Skeletal muscle cell (primary cell): ENCODE results near the gene AKR1B1.
"Not testable (repeated sequence)": the region's sequence is repeated elsewhere in the genome, so short reads cannot be mapped to it uniquely, and the experiment has no call there.

Source experiments
- DNase-seq: peaks from one replicate; pipeline ENCODE4 v3.0.0-alpha.2; 2010; ENCODE audit warnings: low read depth
- H3K4me3 ChIP-seq: 2 replicates; pipeline ENCODE4 v1.5.1; 2011; ENCODE audit warnings: low read depth, mild to moderate bottlenecking, control low read depth, low read length, moderate library complexity

Gene AKR1B1

GRCh38 chr7:134458806-134459698 lies at the start of gene AKR1B1:
Gene AKR1B1 (minus strand): TSS chr7:134459100. CDS start chr7:134459062, 38 bp downstream.
- H3K4me3 ChIP-seq: peak within 1 kb of the TSS; percentile 85
- DNase-seq: peak; percentile 62

- no peak for DNase-seq
- H3K4me3 ChIP-seq: no peak overlapping the region
Measured at GRCh38 chr7:134505856-134506255, 47.0 kb upstream of the AKR1B1 start.

DNA sequence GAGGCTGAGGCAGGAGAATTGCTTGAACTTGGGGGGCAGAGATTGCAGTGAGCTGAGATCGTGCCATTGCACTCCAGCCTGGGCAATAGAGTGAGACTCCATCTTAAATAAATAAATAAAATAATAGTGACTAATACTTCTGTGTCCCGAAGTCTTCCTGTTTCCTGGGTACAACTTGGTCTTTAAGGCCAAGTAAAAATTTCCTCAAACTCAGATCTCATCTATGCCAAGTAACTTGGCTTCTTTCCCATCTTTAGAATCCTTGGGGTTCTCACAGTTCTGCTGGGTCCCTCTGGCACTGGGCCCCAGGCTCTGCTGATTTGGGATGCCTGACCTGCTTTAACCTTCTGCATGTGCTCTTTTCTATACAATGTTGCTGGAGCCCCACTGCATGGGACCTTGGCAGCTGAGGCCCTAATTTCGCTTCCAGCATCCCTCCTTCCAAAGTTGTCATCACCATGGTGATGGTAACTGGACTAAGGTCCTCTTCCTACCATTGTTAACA lies 45.8 kb upstream of the AKR1B1 start:
- DNase-seq: no peak
- H3K4me3 ChIP-seq: no peak overlapping the region

- no peak overlapping the region for H3K4me3 ChIP-seq
- peak; percentile 47 for DNase-seq
Measured at GRCh38 chr7:134502463-134503371, 43.8 kb upstream of the AKR1B1 start.

DNA sequence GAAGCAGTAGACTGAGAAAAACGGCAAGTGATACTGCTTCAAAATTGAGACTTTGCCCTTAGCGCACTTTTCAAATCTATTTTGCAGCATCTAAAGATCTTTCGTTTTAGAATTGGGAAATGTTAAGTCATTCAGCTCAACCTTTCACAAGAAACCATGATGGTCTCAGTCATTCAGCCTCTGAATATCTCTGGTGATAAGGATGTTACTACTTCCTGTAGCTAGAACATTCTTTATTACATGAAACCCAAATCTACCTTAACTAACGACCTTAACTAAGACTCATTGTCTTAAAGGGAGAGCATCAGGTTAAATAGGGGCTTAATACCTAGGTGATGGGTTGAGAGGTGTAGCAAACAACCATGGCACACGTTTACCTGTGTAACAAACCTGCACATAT lies 42.1 kb upstream of the AKR1B1 start:
- DNase-seq: no peak
- no peak overlapping the region for H3K4me3 ChIP-seq

DNA sequence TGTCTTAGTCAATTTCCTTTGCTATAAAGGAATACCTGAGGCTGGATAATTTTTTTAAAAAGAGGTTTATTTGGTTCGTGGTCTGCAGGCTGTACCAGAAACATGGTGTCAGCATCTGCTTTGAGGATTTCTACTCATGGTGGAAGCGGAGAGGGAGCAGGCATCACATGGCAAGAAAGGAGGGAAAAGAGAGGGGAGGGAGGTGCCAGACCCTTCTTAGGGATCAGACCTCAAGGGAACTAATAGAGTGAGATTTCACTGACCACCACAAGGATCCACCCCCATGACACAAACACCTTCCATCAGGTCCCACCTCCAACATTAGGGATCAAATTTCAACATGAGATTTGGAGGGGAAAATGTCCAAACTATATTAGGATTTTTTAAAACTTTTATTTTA lies 41.5 kb upstream of the AKR1B1 start:
- no peak overlapping the region for H3K4me3 ChIP-seq
- no peak for DNase-seq

DNA sequence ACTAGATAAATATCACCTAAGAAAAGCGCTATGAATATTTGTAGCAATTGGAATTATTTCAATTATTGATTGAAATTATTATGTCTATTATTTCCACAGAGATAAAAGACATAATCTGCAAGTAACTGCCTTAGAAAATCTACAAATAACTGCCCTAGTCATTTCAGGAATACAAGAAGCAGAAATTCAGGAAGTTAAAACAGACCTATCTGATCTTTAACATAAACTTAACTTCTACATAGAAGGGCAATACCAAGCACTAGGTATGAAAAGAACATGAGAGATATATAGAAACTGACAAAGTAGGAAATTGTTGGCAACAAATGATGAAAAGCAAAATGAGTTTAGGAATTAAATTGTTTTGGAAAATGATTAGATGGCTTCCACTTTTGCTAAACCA lies 36.6 kb upstream of the AKR1B1 start:
- no peak overlapping the region for H3K4me3 ChIP-seq
- DNase-seq: no peak

DNA sequence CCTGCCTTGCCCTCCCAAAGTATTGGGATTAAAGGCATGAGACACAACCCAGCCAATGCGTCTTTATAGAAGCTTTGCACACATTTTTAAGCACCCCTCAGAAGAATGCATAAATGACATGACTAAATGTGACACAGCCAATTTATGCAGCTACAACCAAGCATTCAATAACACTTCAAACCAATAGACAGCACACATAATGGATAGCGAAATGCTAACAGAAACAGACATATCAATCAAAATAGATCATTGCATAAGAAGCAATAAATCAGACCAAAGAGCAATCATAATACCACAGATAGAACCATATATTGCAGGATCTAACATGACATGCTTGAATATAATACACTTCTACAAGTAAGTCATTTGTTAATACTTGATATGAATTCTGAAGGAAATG lies 34.2 kb upstream of the AKR1B1 start:
- DNase-seq: no peak

DNA sequence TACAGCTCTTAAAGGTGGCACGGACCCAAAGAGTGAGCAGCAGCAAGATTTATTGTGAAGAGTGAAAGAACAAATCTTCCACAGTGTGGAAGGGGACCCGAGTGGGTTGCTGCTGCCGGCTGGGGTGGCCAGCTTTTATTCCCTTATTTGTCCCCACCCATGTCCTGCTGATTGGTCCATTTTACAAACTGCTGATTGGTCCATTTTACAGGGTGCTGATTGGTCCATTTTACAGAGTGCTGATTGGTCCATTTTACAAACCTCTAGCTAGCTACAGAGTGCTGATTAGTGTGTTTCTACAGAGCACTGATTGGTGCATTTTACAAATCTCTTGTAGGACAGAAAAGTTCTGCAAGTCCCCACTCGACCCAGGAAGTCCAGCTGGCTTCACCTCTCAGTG lies 28.8 kb upstream of the AKR1B1 start:
- not testable (repeated sequence) for H3K4me3 ChIP-seq, DNase-seq

More for the DNA sequence above, 34.2 kb upstream of the AKR1B1 start:
- no peak overlapping the region for H3K4me3 ChIP-seq

GRCh38 chr7:134485203-134485602 lies 26.3 kb upstream of the AKR1B1 start:
- no peak overlapping the region for H3K4me3 ChIP-seq
- no peak for DNase-seq

DNA sequence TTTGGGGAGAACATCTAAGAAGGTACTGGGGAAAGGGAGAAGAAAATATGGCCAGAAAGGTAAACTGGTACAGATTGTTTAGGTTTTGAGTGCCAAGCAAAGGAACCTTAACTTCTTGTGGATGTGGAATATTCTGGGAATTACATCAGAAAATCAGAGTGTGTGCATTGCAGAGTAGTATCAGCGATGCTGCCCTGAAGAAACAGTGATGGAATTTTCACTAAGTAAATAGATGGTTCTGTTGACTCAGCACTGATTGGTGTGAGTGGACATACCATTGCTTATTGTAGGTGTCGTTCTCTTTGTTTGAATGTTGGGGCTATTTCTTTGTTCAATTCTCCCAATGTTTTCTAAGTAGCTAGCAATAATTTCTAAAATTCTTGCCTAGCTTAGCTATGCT lies 24.4 kb upstream of the AKR1B1 start:
- no peak overlapping the region for H3K4me3 ChIP-seq
- no peak for DNase-seq

DNA sequence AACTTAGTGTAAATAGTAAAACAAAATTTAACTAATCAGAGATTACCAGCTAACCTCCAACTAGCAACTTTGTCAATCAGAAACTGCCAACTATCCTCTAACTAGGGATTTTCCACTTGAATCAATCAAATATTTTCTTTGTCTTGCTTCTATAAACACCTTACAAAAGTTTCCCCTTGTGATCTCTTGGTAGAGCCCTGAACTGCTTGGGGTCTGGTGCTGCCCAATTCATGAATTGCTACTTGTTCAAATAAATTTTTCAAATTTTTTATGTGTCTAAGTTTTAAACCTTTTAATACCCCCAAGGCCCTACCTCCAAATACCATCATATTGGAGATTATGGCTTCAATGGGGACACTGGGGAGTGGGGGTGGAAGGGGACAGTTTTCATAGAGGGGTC lies 24.0 kb upstream of the AKR1B1 start:
- DNase-seq: no peak
- no peak overlapping the region for H3K4me3 ChIP-seq

DNA sequence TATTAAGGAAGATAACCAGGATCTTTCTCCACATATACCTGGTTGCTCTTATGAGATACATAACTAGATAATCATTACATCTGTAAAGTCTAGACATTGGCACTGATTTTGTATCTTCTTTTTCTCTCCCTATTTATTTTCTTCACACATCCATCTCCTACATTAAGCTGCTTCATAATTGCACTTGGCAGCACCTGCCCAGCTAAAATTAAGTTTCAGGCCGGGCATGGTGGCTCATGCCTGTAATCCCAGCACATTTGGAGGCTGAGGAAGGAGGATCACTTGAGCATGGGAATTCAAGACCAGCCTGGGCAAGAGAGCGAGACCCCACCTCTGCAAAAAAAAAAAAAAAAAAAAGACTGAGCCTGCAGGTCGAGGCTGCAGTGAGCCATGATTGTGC lies 22.3 kb upstream of the AKR1B1 start:
- no peak for DNase-seq
- no peak overlapping the region for H3K4me3 ChIP-seq

DNA sequence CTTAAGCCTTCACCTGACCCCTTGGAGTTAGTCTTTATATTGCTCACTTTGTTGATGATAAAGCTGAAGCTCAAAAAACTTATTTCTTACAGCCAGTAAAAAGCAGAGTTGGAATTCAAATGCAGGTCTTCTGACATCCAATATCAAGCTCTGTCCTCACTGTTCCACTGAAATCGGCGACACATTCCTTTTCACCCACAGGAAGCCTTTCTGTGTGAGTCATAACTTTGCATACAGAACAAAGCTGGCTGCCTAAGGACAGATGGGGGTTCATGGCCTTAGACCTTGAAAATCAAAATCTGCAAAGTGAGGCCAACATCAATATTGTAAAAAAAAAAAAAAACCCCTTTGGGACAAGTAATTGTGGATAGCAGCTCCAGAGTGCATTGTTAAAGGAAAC lies 21.8 kb upstream of the AKR1B1 start:
- H3K4me3 ChIP-seq: no peak overlapping the region
- DNase-seq: no peak

- no peak overlapping the region for H3K4me3 ChIP-seq
- no peak for DNase-seq
Measured at GRCh38 chr7:134480202-134480601, 21.3 kb upstream of the AKR1B1 start.

- DNase-seq: no peak
- no peak overlapping the region for H3K4me3 ChIP-seq
Measured at GRCh38 chr7:134478707-134479106, 19.8 kb upstream of the AKR1B1 start.

DNA sequence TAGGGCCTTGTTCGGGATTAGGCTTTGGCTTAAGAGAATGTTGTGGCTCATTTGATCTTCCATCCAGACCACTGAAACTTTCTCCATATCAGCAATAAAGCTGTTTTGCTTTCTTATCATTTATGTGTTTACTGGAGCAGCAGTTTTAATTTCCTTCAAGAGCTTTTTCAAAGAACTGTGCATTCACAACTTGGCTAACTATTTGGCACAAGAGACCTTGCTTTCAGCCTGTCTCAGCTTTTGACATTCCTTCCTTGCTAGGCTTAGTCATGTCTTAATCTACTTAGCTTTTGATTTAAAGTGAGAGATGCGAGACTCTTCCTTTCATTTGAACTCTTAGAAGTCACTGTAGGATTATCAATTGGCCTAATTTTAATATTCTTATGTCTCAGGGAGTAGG lies 19.1 kb upstream of the AKR1B1 start:
- no peak overlapping the region for H3K4me3 ChIP-seq
- no peak for DNase-seq

- H3K4me3 ChIP-seq: no peak overlapping the region
- no peak for DNase-seq
Measured at GRCh38 chr7:134476044-134476443, 17.1 kb upstream of the AKR1B1 start.

GRCh38 chr7:134474828-134475227 lies 15.9 kb upstream of the AKR1B1 start:
- DNase-seq: no peak
- no peak overlapping the region for H3K4me3 ChIP-seq

- no peak overlapping the region for H3K4me3 ChIP-seq
- DNase-seq: peak; percentile 45
Measured at GRCh38 chr7:134473861-134474291, 15.0 kb upstream of the AKR1B1 start.
